Esophagus squamous epithelium (tissue), 5 donors: ENCODE data around the gene IST1. TPM values are rescaled to one million over a fixed set of nuclear protein-coding genes. Genes with fewer than 3 reads are reported as not detected.

Source experiments
- DNase-seq: peaks from one replicate; lab custom pipeline; 2025; lab: John Stamatoyannopoulos, UW
- H3K27ac ChIP-seq, 4 donors: fragments of 200-600 bp; sonication (generic); one replicate each; pipeline ENCODE4 v1.5.1; 2016 to 2019; ENCODE audit warnings: mild to moderate bottlenecking in 1 of 4
- H3K27me3 ChIP-seq, 4 donors: fragments of 200-600 bp; sonication (generic); 1 replicate in 3 of 4; 2 replicates in 1 of 4; pipeline versions ENCODE4 v1.5.1 to v1.6.0; 2017 to 2021; ENCODE audit warnings: antibody characterized with exemption in 1 of 4
- H3K36me3 ChIP-seq, 3 donors: fragments of 200-600 bp; sonication (generic); one replicate each; pipeline ENCODE4 v1.5.1; 2016 to 2019
- H3K4me1 ChIP-seq, 3 donors: fragments of 200-600 bp; sonication (generic); one replicate each; pipeline ENCODE4 v1.5.1; 2017 to 2019
- H3K4me3 ChIP-seq, 4 donors: fragments of 200-600 bp; sonication (generic); 1 replicate in 3 of 4; 2 replicates in 1 of 4; pipeline ENCODE4 v1.5.1; 2016 to 2019; ENCODE audit warnings: mild to moderate bottlenecking in 2 of 4, moderate library complexity in 1 of 4
- H3K9me3 ChIP-seq, 3 donors: fragments of 200-600 bp; sonication (generic); one replicate each; pipeline ENCODE4 v1.5.1; 2016 to 2019
- POLR2A ChIP-seq, 4 donors: fragments of 450-650 bp; IDR thresholded peaks; one replicate each; pipeline ENCODE4 v1.6.1; 2017; ENCODE audit warnings: antibody characterized with exemption in 4 of 4, mild to moderate bottlenecking in 4 of 4, moderate library complexity in 3 of 4
- WGBS, 2 donors: methylation state at CpG; one replicate each; pipeline ENCODE4 v1.1.5; 2018; 5-methylcytosine and 5-hydroxymethylcytosine counted together
- intact Hi-C: fragments of 100-400 bp; cut with DNase I; formaldehyde crosslinking; loops from one replicate; pipeline ENCODE4 v1.15.0; 2022
- total RNA-seq, 4 donors: library from RNA; depleted of rRNA; stranded (reverse); fragments of >200 nt; gene quantifications; one replicate each; pipeline ENCODE4 v1.1.0, GENCODE V29; 2016
- TF ChIP-seq, protein P1 (sequence below), 6 experiments: fragments of 450-650 bp in 4 of 6; fragments of 200-600 bp in 2 of 6; sonication (generic) in 2 of 6; IDR thresholded peaks; one replicate each; pipeline ENCODE4 v1.5.1; 2016 to 2019; ENCODE audit warnings: antibody characterized with exemption in 6 of 6, mild to moderate bottlenecking in 4 of 6, moderate library complexity in 4 of 6
- donor health status: DM: yes; HTN: yes; CAD: no.

Gene IST1
- total RNA-seq, 4 donors from 2014 or later = 115 to 172 (median 153) TPM

GRCh38 chr16:71894229-71894920, 956 bp upstream of the IST1 start:
- Histone ChIP-seq H3K9me3 (no peaks in the 10 kb centered on the region), H3K4me1 (peaks cover 10 to 41% (median 27%) of the 10 kb centered on the region in 3 donors), H3K4me3 (peak overlapping the region; percentile 76 to 91 (median 84)), H3K36me3 (no peaks in the 10 kb centered on the region), H3K27ac (peak overlapping the region; percentile 96 to 99 (median 98)), H3K27me3 (no peaks in the 10 kb centered on the region)
- no peak for DNase-seq
- intact Hi-C loops = no loop called here
- TF ChIP-seq, protein P1, sequence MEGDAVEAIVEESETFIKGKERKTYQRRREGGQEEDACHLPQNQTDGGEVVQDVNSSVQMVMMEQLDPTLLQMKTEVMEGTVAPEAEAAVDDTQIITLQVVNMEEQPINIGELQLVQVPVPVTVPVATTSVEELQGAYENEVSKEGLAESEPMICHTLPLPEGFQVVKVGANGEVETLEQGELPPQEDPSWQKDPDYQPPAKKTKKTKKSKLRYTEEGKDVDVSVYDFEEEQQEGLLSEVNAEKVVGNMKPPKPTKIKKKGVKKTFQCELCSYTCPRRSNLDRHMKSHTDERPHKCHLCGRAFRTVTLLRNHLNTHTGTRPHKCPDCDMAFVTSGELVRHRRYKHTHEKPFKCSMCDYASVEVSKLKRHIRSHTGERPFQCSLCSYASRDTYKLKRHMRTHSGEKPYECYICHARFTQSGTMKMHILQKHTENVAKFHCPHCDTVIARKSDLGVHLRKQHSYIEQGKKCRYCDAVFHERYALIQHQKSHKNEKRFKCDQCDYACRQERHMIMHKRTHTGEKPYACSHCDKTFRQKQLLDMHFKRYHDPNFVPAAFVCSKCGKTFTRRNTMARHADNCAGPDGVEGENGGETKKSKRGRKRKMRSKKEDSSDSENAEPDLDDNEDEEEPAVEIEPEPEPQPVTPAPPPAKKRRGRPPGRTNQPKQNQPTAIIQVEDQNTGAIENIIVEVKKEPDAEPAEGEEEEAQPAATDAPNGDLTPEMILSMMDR (IDR thresholded peaks at IDR 0.05) = peak in 1 of 6 experiments; percentile 9
- no peak for TF ChIP-seq POLR2A (IDR thresholded peaks at IDR 0.05)
- 1% methylated on average over 17 to 30 of the region's 31 CpGs for WGBS, 2 donors

GRCh38 chr16:71895679-71896365, 491 bp downstream of the IST1 start:
- Histone ChIP-seq H3K27ac (peak overlapping the region; percentile 96 to 99 (median 98)), H3K4me3 (peak overlapping the region; percentile 76 to 91 (median 84)), H3K36me3 (no peaks in the 10 kb centered on the region), H3K27me3 (no peaks in the 10 kb centered on the region), H3K4me1 (peaks cover 10 to 54% (median 33%) of the 10 kb centered on the region in 3 donors), H3K9me3 (no peaks in the 10 kb centered on the region)
- no peak for DNase-seq
- WGBS, 2 donors = 0% methylated on average over 12 to 20 of the region's 44 CpGs
- intact Hi-C loops = no loop called here
- no peak for TF ChIP-seq POLR2A (IDR thresholded peaks at IDR 0.05)
- TF ChIP-seq, protein P1 (IDR thresholded peaks at IDR 0.05) = no peak

- no peaks in the 10 kb centered on the region for H3K9me3 ChIP-seq
- peak overlapping the region in 3 of 4 donors; percentile 98 to 99 (median 98) for H3K27ac ChIP-seq
- intact Hi-C loops = no loop called here
- WGBS, 2 donors = 33 to 35% methylated on average over 15 of the region's 15 CpGs
- no peaks in the 10 kb centered on the region for H3K36me3 ChIP-seq
- TF ChIP-seq, protein P1 (IDR thresholded peaks at IDR 0.05) = no peak
- no peak for TF ChIP-seq POLR2A (IDR thresholded peaks at IDR 0.05)
- H3K27me3 ChIP-seq = no peaks in the 10 kb centered on the region
- DNase-seq = no peak
- peaks cover 10 to 64% (median 36%) of the 10 kb centered on the region in 3 donors for H3K4me1 ChIP-seq
- H3K4me3 ChIP-seq = peak overlapping the region; percentile 76 to 91 (median 84)
Observed at GRCh38 chr16:71896764-71897368, 1.5 kb downstream of the IST1 start.

GRCh38 chr16:71899171-71899570, 3.8 kb downstream of the IST1 start:
- Histone ChIP-seq H3K36me3 (no peaks in the 10 kb centered on the region), H3K4me3 (no peak overlapping the region), H3K9me3 (no peaks in the 10 kb centered on the region), H3K27me3 (no peaks in the 10 kb centered on the region), H3K4me1 (peaks cover 10 to 75% (median 39%) of the 10 kb centered on the region in 3 donors), H3K27ac (no peak overlapping the region)
- WGBS, 2 donors = 87 to 96% methylated on average over 4 of the region's 4 CpGs
- DNase-seq = no peak
- no peak for TF ChIP-seq POLR2A (IDR thresholded peaks at IDR 0.05)
- TF ChIP-seq, protein P1 (IDR thresholded peaks at IDR 0.05) = no peak
- intact Hi-C loops = no loop called here
